ENCODE measurements around the gene UMODL1.

The UMODL1 gene

GRCh38 chr21:42187976-42188653 lies 117.0 kb downstream of the UMODL1 start:
- no peak overlapping the region for H3K4me3 Mint-ChIP-seq
- H3K27ac Mint-ChIP-seq, result peak overlapping the region; percentile 70
- peaks cover 9% of the 10 kb centered on the region for H3K36me3 Mint-ChIP-seq (ENCODE audit: low read depth)
- DNase-seq, result no peak
- peaks cover 17% of the 10 kb centered on the region for H3K4me1 Mint-ChIP-seq
- H3K27me3 Mint-ChIP-seq (ENCODE audit: low read depth, poor library complexity), result peaks cover 8% of the 10 kb centered on the region
- TF ChIP-seq, protein P1, sequence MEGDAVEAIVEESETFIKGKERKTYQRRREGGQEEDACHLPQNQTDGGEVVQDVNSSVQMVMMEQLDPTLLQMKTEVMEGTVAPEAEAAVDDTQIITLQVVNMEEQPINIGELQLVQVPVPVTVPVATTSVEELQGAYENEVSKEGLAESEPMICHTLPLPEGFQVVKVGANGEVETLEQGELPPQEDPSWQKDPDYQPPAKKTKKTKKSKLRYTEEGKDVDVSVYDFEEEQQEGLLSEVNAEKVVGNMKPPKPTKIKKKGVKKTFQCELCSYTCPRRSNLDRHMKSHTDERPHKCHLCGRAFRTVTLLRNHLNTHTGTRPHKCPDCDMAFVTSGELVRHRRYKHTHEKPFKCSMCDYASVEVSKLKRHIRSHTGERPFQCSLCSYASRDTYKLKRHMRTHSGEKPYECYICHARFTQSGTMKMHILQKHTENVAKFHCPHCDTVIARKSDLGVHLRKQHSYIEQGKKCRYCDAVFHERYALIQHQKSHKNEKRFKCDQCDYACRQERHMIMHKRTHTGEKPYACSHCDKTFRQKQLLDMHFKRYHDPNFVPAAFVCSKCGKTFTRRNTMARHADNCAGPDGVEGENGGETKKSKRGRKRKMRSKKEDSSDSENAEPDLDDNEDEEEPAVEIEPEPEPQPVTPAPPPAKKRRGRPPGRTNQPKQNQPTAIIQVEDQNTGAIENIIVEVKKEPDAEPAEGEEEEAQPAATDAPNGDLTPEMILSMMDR (IDR thresholded peaks at IDR 0.05), result no peak
- peaks cover 19% of the 10 kb centered on the region for H3K9me3 Mint-ChIP-seq

GRCh38 chr21:42188663-42189062 lies 117.5 kb downstream of the UMODL1 start:
- Mint-ChIP-seq H3K9me3 (peaks cover 19% of the 10 kb centered on the region), H3K27me3 (ENCODE audit: low read depth, poor library complexity) (peaks cover 8% of the 10 kb centered on the region), H3K4me3 (no peak overlapping the region), H3K4me1 (peaks cover 17% of the 10 kb centered on the region), H3K27ac (no peak overlapping the region), H3K36me3 (ENCODE audit: low read depth) (peaks cover 9% of the 10 kb centered on the region)
- no peak for DNase-seq
- TF ChIP-seq, protein P1 (IDR thresholded peaks at IDR 0.05), result no peak

GRCh38 chr21:42189431-42189830 lies 118.3 kb downstream of the UMODL1 start:
- no peak for DNase-seq
- H3K9me3 Mint-ChIP-seq, result peaks cover 19% of the 10 kb centered on the region
- no peak overlapping the region for H3K27ac Mint-ChIP-seq
- H3K4me1 Mint-ChIP-seq, result peaks cover 17% of the 10 kb centered on the region
- H3K27me3 Mint-ChIP-seq (ENCODE audit: low read depth, poor library complexity), result peaks cover 10% of the 10 kb centered on the region
- H3K4me3 Mint-ChIP-seq, result no peak overlapping the region
- H3K36me3 Mint-ChIP-seq (ENCODE audit: low read depth), result peaks cover 9% of the 10 kb centered on the region
- TF ChIP-seq, protein P1 (IDR thresholded peaks at IDR 0.05), result no peak

GRCh38 chr21:42189860-42190485 lies 118.9 kb downstream of the UMODL1 start:
- Mint-ChIP-seq H3K4me1 (peaks cover 17% of the 10 kb centered on the region), H3K9me3 (peaks cover 19% of the 10 kb centered on the region), H3K36me3 (ENCODE audit: low read depth) (peaks cover 9% of the 10 kb centered on the region), H3K27me3 (ENCODE audit: low read depth, poor library complexity) (peaks cover 10% of the 10 kb centered on the region), H3K4me3 (no peak overlapping the region), H3K27ac (no peak overlapping the region)
- TF ChIP-seq, protein P1 (IDR thresholded peaks at IDR 0.05), result no peak
- DNase-seq, result no peak

GRCh38 chr21:42190486-42190863 lies 119.4 kb downstream of the UMODL1 start:
- no peak for DNase-seq
- H3K36me3 Mint-ChIP-seq (ENCODE audit: low read depth), result peaks cover 9% of the 10 kb centered on the region
- H3K9me3 Mint-ChIP-seq, result peaks cover 18% of the 10 kb centered on the region
- peaks cover 13% of the 10 kb centered on the region for H3K27me3 Mint-ChIP-seq (ENCODE audit: low read depth, poor library complexity)
- H3K4me3 Mint-ChIP-seq, result no peak overlapping the region
- TF ChIP-seq, protein P1 (IDR thresholded peaks at IDR 0.05), result no peak
- H3K4me1 Mint-ChIP-seq, result peaks cover 17% of the 10 kb centered on the region
- no peak overlapping the region for H3K27ac Mint-ChIP-seq

DNA sequence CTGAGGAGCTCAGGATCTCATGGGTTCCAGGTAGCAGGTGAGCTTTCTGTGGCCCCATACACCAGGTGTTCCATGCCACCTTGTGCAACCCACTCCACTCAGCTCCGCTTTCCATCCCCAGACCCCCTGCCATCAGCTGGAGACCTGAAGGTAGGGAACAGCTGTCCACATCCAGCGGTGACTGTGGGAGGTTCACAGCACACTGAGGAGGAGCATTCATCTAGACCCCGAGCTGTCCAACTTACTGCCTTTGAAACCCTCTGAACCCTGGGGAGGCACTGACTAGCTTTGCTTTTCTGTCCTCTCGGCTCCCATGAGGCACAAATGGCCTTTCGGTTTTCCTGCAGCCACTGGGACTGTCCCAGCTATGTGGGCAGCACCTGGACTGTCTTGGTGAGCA lies 119.9 kb downstream of the UMODL1 start:
- no peak overlapping the region for H3K27ac Mint-ChIP-seq
- TF ChIP-seq, protein P1 (IDR thresholded peaks at IDR 0.05), result no peak
- peaks cover 17% of the 10 kb centered on the region for H3K9me3 Mint-ChIP-seq
- peaks cover 3% of the 10 kb centered on the region for H3K36me3 Mint-ChIP-seq (ENCODE audit: low read depth)
- no peak overlapping the region for H3K4me3 Mint-ChIP-seq
- peaks cover 17% of the 10 kb centered on the region for H3K4me1 Mint-ChIP-seq
- peaks cover 13% of the 10 kb centered on the region for H3K27me3 Mint-ChIP-seq (ENCODE audit: low read depth, poor library complexity)
- no peak for DNase-seq
